ENCODE measurements around the gene PRKCA.

The PRKCA gene

GRCh38 chr17:66811683-66812054 lies 509.3 kb downstream of the PRKCA start:
- no peak for DNase-seq (ENCODE audit: low read depth)

DNA sequence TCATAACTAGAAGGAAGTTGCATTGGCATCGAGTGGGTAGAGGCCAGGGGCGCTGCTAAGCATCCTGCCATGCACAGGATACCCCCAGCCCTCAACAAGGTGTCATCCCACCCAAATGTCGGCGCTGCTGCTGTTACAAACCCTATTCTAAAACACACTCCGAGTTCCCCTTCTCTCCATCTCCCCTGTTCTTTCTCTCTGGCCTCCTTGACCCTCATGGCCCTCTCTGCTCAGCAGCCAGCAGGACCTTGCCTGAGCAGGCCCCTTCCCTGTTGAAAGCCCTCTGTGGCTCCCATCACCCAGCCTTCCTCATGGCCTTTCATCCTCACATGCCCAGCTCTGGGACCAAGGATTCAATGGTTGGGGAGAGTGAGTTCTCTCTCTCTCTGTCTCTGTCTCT lies 510.2 kb downstream of the PRKCA start:
- DNase-seq (ENCODE audit: low read depth): no peak

DNA sequence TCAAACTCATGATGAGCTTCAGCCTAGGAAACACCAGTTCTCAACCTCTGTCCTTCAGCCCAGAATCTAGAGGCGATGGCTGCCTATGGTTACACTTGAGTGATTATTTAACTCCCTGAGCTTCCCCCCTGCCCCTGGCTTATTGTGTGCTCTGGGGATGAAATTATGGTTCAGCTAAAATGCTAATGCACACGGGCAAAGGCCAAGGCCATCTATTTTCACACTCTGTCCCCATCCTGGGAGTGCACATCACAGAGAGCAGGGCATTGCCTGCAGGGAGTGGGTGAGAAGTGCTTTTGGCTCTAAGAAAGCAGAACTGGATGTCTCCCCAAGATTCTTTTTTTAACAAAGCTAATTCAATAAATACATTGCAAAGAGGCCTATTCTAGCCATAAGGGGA lies 510.9 kb downstream of the PRKCA start:
- no peak for DNase-seq (ENCODE audit: low read depth)

DNA sequence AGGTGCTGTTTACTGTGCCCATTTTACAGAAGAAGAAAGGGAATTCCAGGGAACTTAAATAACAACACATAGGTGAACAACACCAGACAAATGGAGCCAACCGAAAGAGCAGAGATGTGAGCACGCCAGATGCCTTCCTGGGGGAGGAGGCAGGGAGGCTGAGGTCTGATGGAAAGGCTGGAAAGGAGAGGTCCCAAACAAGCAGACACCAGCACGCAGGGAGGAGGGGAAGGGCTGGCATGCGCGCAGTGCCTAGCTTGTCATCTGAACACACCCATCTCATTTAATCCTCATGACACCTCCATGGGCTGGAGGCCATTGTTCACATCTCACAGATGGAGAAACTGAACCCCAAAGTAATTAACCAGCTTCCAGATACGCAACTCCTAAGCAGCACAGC lies 511.6 kb downstream of the PRKCA start:
- DNase-seq (ENCODE audit: low read depth): no peak

DNA sequence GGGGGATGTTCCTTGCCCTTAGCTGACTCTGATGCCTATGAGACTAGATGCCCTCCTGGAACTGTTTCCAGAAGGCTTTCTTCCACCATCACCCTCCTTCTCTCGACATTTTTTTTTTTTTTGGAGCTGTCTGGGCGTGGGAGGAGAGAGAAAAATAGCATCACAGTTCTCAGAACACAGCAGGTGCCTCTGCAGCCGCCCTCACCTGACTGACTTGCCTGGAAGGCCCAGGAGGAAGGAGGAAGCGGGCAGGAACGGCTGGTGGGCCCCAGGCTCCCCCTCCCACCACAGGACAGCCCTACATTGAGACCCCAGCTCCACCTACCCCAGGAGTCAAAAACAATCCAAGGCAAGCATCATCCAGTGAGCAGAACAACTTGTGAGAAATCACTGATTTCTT lies 512.2 kb downstream of the PRKCA start:
- DNase-seq (ENCODE audit: low read depth): no peak

DNA sequence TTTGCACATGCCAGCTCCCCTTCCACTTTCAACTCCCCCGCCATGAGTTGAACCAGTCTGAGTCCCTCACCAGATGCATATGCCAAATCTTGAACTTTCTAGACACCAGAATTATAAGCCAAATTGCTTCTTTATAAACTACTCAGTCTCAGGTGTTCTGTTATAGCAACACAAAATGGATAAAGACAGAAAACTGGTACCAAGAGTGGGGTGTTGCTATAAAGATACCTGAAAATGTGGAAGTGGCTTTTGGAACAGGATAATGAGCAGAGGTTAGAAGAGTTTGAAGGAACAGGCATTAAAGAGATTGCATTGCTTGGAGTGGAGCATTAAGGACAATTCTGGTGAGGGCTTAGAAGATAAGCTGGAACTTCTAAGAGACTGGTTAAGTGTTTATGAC lies 515.3 kb downstream of the PRKCA start:
- no peak for DNase-seq (ENCODE audit: low read depth)

GRCh38 chr17:66819466-66819865 lies 517.1 kb downstream of the PRKCA start:
- no peak for DNase-seq (ENCODE audit: low read depth)

DNA sequence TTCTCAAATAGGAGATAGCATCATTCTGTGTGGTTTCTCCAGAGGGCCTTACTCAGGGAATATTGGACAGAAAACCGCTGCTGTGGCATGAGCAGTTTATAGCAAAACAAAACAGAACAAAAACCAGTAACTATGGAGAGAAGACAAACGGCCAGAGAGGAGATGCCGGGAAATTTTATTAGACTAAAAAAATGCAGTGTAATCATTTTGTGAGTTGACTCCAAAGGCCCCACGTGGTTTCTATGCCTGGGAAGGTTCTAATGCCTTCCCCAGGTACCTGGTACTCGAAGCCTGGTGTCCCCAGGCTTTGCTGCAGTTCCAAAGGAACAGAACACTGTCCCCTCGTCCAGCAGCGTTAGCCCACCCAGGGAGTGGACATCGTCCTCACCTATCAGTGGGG lies 519.6 kb downstream of the PRKCA start:
- DNase-seq (ENCODE audit: low read depth): no peak

DNA sequence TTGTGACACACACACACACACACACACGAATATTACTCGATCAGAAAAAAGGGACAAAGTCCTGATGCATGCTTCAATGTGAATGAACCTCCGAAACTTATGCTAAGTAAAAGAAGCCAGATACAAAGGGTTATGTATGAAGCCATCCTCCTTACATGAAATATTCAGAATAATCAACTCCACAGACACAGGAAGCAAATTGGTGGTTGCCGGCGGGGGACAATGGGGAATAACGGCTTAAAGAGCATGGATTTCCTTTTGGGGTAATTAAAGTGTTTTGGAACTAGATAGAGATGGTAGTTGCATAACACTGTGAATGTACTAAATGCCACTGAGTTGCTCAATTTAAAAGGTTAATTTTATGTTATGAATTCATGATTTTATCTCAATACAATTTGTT lies 524.4 kb downstream of the PRKCA start:
- no peak for DNase-seq (ENCODE audit: low read depth)

GRCh38 chr17:66829386-66829864 lies 527.0 kb downstream of the PRKCA start:
- peak; percentile 70 for DNase-seq (ENCODE audit: low read depth)

DNA sequence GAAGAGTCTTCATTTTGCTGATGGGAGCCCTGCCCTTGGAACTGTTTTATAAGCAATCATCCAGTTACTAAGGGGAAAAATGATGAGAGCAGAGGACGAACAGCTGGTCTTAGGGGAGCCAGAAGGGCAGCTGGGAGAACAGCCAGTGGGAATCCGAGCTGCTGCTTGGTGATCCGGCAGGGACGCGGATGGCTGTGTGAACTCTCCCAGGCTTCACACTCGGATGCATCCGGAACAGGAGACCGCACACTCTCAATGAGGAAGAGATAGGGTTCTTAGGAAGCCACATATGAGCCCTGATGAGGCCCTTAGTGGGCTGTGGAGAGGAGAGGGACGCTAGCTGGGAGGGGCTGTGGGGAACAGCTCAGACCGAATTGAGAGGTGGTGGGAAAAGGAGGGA lies 527.5 kb downstream of the PRKCA start:
- no peak for DNase-seq (ENCODE audit: low read depth)

GRCh38 chr17:66830451-66830850 lies 528.0 kb downstream of the PRKCA start:
- DNase-seq (ENCODE audit: low read depth): no peak

GRCh38 chr17:66831383-66832210 lies 529.2 kb downstream of the PRKCA start:
- DNase-seq (ENCODE audit: low read depth): no peak

GRCh38 chr17:66833201-66833600 lies 530.8 kb downstream of the PRKCA start:
- no peak for DNase-seq (ENCODE audit: low read depth)

DNA sequence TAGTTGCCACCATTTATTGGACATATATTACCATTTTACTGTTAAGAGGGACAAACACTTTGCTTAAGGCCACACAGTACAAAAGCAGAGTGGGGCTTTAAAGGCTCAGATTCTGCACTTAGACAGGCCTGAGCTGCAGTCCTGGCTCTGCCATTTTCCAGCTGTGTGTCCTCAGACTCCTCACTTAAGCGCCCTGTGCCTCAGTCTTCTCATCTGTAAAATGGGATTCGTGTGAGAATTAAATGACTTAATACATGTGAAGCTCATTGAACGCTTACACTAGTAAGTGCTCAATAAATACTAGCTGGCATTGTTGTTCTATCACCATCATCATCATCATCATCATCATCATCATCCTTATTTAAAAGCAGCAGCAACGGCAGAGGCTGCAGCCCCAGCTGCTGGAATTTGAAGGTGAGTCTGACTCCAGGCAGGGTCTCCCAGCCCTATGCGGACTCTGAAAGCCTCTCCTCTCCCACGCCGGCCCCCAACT lies 532.1 kb downstream of the PRKCA start:
- DNase-seq (ENCODE audit: low read depth): no peak

DNA sequence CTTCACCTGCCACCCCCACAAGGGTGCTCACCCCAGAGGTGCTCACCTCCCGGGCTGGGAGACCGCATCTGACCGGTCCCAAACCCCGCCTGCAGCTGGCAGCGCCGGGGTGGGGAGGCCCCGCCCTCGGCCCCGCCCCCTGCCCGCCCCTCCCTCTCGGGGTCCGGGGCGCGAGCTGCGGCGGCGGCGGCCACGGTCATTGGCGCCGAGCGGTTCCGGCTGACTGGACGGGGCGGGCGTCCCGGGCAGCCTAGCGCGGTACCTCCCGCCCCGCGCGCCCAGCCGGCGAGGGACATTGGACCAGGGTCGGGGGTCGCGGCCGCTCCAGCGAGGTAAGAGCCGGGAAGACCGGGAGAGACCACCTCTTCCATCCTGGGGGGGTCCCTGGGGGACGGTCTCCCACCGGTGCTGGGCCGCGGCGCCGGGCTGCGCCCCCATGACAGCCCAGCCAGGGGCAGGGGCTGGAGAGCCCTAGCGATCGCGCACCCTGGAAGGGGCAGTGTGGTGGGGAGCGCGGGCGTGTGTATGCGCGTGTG lies 532.6 kb downstream of the PRKCA start, which contains the start of gene CACNG5:
TSS of gene CACNG5 (plus strand) at position 199 of the 536 bp plus-strand sequence. CDS start 42,216 bp downstream, outside the sequence.
- DNase-seq (ENCODE audit: low read depth): no peak

DNA sequence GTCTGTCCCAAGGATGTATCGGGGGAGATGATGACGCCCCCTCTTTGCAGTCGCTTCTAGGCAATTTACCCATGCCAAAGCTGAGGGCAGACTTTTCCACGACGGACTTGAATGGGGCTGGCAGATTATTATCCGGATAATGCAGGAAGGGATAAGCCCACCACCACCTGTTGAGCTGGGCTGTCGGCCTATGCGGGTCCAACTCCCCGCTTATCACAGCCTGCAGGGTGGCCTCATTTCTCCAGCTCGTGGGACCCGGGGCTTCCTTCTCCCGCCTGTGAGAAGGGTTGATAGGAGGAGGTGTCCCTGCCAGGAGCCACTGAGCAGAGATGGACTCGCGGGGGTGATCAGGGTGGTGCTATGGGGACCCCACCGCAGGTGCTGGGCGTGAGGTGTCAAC lies 533.1 kb downstream of the PRKCA start:
- no peak for DNase-seq (ENCODE audit: low read depth)

DNA sequence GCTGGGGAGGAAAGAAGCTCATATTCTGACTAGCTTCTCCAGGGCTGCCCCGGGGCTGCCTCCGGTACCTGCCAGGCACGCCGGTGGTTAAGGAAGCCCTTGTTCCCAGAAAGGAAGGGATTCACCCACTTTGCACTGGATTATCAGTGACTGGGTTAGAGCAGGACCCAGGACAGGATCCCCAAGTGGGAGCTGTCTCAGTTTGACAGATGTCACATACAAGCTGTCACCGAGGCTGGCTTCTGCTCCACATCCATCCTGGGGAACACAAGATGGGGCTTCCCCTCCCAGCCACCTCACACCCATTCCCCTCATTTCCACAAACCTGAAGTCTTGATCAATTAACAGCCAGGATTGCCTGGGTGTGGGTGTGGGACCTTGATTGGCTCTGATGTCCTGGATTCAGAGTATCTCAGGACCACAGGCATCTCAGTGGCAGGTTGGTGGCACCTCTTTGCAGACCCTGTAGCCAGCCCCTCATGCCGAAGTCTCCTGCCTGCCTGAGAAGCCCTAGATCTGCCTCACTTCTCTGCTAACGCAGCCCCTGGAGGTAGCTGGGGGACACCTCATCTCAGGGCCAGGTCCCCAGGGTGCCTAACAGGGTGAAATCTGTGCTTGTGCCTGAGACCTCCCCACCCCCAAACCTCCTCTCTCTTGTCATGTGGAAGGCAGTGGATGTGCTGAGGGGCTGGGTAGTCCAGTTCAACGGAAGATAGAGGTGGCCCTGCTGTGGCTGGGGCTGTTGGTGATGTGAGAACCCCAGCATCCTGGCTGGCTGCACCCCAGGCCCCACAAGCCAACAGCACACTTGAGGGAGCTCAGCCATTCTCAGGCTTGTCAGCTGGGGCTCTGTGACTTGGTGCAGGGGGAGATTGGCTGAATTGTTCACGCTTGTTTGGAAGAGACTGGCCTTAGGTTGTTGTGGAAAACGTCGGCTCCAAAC lies 533.9 kb downstream of the PRKCA start:
- no peak for DNase-seq (ENCODE audit: low read depth)

- DNase-seq (ENCODE audit: low read depth): no peak
Observed at GRCh38 chr17:66837226-66837625, 534.8 kb downstream of the PRKCA start.

GRCh38 chr17:66837885-66838665 lies 535.7 kb downstream of the PRKCA start:
- no peak for DNase-seq (ENCODE audit: low read depth)

DNA sequence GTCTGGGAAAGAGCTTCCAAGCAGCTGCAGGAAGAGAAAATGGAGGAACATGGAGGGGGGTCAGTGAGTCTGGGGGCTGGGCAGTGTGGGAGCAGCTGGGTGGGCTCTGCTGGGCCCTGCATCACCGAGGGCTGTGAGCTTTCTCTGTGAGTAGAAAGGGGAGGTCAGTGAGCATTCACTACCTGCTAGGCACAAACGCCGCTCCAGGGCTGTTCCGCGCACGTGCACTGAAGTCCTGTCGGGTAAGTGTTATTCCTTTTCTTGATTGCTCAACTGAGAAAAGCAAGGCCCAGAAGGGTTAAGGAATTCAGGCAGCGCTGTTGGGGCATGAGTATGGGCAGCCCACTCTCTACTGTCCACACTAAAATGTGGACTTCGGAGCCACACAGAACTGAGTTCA lies 537.2 kb downstream of the PRKCA start:
- DNase-seq (ENCODE audit: low read depth): no peak

GRCh38 chr17:66840061-66840460 lies 537.6 kb downstream of the PRKCA start:
- DNase-seq (ENCODE audit: low read depth): no peak
